ENCODE results near the gene SYPL1. TPM values are rescaled to one million over a fixed set of nuclear protein-coding genes. Genes with fewer than 3 reads are reported as not detected.
A peak's percentile ranks its signal among the peaks of the same experiment; 100 is the strongest.

The SYPL1 gene
- polyA plus RNA-seq, 6 donors from 2014 or later = 234 to 353 (median 246) TPM

DNA sequence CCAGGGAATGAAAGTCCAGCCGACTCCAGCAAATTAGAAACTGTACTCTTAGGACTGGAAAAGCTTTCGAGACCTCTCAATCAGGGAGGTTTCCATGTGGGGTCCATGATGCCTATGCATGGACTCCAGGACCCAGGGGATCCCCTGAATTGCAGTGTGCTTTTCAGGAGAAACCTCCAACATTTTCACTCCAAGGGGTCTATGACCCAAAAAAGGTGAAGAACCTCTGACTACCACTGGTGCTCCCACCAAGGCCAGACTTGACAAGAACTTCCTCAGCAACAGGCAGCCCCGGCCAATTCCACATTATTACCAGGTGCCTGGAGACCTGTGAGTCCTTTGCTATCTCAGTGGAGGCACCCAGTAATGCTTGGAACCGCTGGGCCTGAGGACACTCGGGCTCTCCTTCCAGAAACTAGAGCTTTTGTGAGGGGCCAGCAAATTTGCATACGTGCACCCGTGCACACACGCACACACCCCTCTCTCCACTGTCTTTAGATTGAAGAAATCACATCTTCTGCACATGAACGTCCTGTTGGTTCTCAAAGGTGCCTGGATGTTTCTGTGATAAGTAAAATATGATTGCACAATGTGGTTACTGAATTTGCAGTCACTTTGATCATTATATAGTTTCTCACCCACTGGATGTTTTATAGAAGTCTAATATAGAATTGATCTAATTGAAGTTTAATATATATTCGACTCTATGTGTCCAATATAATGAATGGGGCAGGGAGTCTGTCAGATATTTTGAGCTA lies 54.7 kb downstream of the SYPL1 start:
- Mint-ChIP-seq H3K27me3 (no peaks in the 10 kb centered on the region), H3K9me3 (peaks cover 0 to 6% (median 0%) of the 10 kb centered on the region in 7 donors), H3K27ac (peak overlapping the region; percentile 53 to 100 (median 98)), H3K36me3 (no peaks in the 10 kb centered on the region), H3K4me1 (peaks cover 45 to 74% (median 58%) of the 10 kb centered on the region in 3 donors), H3K4me3 (peak overlapping the region; percentile 12 to 88 (median 77))
- peak; percentile 2 to 3 for ATAC-seq (ENCODE audit: low read depth in 2 of 2)
- no peak for DNase-seq

DNA sequence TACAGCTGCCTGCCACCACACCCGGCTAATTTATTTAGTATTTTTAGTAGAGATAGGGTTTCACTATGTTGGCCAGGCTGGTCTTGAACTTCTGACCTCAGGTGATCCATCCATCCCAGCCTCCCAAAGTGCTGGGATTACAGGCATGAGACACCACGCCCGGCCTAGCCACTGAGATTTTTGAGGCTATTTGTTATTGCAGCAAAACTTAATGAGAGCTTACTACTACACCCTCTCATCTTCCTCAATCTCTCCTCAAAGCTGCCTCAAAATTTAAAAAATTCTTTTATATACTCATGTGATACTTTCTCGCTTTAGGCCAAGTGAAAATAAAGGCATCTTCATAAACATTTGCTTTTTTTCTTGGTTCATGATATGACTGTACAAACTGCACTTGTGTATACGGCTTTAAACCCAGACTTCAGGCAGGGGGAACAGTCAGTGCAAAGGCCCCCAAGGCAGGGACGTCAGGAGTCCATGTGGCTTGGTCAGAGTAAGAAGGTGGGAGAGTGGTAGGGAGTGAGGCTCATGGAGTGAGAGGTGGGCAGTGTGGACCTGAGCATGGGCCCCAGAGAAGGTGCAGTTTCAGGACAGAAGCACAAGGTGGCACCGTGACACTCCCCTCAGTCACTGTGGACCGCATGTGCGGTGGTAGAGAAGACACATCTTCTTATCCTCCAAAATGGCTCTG lies 55.5 kb downstream of the SYPL1 start:
- peak overlapping the region; percentile 12 to 84 (median 74) for H3K4me3 Mint-ChIP-seq
- H3K36me3 Mint-ChIP-seq = no peaks in the 10 kb centered on the region
- H3K9me3 Mint-ChIP-seq = peaks cover 0 to 6% (median 0%) of the 10 kb centered on the region in 7 donors
- no peaks in the 10 kb centered on the region for H3K27me3 Mint-ChIP-seq
- H3K27ac Mint-ChIP-seq = peak overlapping the region; percentile 53 to 100 (median 98)
- peak; percentile 38 to 44 for ATAC-seq (ENCODE audit: low read depth in 2 of 2)
- peak; percentile 73 for DNase-seq
- peaks cover 38 to 74% (median 51%) of the 10 kb centered on the region in 3 donors for H3K4me1 Mint-ChIP-seq

DNA sequence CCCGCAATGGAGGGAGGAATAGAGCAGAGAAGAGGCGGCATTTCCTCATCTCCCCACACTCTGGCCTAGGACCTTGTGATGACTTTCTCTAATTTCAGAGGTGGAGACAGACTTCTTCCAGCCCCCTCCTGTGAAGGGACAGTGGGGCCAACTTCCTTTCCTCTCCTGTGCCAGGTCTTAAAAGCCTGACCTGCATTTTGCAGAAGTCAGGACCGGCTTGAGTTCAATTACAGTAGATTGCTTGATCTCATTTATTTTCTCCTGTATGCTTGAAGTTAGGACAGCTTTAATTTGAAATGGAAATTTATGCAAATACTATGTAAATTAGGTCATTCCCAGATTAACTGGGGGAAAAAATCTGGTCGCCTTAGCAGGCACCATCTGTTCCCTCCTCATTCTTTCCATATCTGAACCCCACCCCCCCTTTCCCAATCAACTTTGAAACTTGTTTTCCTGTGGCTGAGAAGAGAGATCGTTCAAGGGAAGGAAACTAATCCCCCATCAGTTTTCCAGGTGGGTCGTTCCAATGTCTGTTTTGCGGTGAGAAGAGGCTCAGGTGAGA lies 57.1 kb downstream of the SYPL1 start:
- Mint-ChIP-seq H3K9me3 (no peaks in the 10 kb centered on the region), H3K27ac (peak overlapping the region in 3 of 6 donors; percentile 8 to 26 (median 21)), H3K36me3 (no peaks in the 10 kb centered on the region), H3K4me1 (peaks cover 31 to 72% (median 40%) of the 10 kb centered on the region in 3 donors), H3K27me3 (no peaks in the 10 kb centered on the region), H3K4me3 (peak overlapping the region in 1 of 8 donors; percentile 35)
- ATAC-seq (ENCODE audit: low read depth in 2 of 2) = no peak
- DNase-seq = no peak

DNA sequence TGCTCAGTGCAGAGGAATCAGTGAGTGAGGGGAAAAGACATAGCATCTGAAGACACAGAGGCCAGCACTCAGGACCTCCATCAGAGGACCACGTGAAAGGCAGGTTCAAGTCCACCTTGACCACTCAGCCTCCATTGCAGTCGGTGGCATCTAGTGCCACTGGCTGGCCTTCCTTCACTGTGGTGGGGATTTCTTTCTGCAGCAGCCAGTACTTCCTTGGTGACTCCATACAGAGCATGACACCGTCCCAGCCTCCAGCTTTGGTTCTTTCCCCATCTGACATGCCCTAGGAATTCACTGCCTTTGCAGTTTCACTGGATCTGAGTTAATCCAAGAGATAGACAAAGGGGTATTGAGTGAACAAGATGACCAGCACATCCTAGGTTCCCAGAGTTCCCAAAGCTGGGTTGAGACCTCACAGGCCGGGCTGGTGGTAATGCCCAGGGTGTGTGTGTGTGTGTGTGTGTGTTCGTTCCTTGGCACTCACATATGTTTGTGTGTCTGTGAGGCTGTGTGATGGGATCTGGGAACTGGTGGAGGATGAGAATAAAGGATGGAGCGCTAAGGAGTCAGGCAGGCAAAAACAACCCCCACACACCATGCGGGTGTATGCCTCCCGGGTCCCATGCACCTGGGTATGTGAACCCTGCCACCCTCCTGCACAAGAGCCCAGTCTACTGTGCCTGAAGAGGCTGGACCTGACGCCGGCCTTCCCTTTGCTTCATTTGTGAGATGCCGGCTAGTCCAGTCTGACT lies 57.8 kb downstream of the SYPL1 start:
- ATAC-seq (ENCODE audit: low read depth in 2 of 2) (no peak), DNase-seq (no peak)
- Mint-ChIP-seq H3K4me3 (no peak overlapping the region), H3K4me1 (peaks cover 30 to 72% (median 38%) of the 10 kb centered on the region in 3 donors), H3K36me3 (no peaks in the 10 kb centered on the region), H3K9me3 (no peaks in the 10 kb centered on the region), H3K27ac (peak overlapping the region in 3 of 6 donors; percentile 37 to 70 (median 43)), H3K27me3 (no peaks in the 10 kb centered on the region)

DNA sequence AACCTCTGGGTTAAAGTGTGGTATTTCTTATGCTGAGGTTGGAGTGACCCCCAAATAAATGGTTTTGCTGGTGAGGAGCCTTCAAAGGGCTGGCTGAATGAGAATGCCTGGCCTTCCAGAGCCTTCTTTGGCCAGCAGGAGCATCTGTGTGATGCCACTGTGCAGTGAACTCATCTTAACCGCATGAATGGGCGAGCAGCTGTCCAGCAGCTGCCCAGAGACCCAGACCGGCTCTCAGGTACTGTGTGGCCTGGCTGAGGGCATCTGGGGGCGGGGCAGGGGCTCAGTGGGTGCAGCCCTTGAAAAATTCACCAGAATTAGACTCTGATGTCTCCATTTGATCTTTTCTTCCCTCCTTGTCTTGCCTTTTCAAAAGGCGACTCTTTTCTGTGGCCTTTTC lies 59.0 kb downstream of the SYPL1 start:
- peaks cover 23 to 69% (median 30%) of the 10 kb centered on the region in 3 donors for H3K4me1 Mint-ChIP-seq
- H3K9me3 Mint-ChIP-seq = no peaks in the 10 kb centered on the region
- no peaks in the 10 kb centered on the region for H3K36me3 Mint-ChIP-seq
- H3K27ac Mint-ChIP-seq = no peak overlapping the region
- ATAC-seq (ENCODE audit: low read depth in 2 of 2) (no peak), DNase-seq (no peak)
- H3K27me3 Mint-ChIP-seq = no peaks in the 10 kb centered on the region
- H3K4me3 Mint-ChIP-seq = no peak overlapping the region

DNA sequence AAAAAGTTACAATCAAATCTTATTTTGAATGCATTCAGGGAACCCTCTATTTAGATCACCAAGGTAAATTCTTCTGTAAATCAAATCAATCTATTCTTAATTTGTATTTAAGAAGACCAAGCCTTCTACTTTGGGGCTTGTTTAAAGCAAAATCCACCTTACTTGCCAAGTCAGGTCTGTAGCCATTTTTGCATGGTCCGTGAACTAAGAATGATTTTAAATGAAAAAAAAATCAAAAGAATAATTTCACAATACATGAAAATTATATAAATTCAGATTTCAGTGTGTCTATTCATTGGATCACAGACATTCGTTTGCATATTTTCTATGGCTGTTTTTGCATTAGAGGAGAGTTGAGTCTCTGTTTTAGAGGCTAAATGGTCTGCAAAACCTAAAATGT lies 59.4 kb downstream of the SYPL1 start:
- peaks cover 19 to 64% (median 26%) of the 10 kb centered on the region in 3 donors for H3K4me1 Mint-ChIP-seq
- ATAC-seq (ENCODE audit: low read depth in 2 of 2) (no peak), DNase-seq (no peak)
- no peaks in the 10 kb centered on the region for H3K9me3 Mint-ChIP-seq
- no peaks in the 10 kb centered on the region for H3K27me3 Mint-ChIP-seq
- H3K36me3 Mint-ChIP-seq = no peaks in the 10 kb centered on the region
- H3K4me3 Mint-ChIP-seq = no peak overlapping the region
- no peak overlapping the region for H3K27ac Mint-ChIP-seq

DNA sequence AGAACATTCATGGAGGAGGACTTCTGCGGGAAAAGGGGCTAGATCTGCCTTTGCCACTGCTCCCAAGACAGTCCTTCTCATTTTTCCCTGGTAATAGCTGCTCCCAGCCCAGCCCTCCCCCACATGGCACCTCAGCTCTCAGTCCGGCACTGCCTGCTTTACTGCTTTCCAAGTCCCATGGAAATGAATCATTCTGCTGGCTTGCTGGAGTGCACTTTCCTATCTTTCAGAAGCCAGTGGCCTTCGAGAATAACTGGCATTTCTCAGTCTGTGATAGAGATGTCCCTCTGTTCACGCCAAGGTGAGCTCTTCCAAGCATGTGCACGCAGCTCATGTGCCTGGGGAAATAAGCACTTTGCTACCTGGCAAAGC lies 61.4 kb downstream of the SYPL1 start:
- peak overlapping the region in 2 of 6 donors; percentile 33 to 68 for H3K27ac Mint-ChIP-seq

DNA sequence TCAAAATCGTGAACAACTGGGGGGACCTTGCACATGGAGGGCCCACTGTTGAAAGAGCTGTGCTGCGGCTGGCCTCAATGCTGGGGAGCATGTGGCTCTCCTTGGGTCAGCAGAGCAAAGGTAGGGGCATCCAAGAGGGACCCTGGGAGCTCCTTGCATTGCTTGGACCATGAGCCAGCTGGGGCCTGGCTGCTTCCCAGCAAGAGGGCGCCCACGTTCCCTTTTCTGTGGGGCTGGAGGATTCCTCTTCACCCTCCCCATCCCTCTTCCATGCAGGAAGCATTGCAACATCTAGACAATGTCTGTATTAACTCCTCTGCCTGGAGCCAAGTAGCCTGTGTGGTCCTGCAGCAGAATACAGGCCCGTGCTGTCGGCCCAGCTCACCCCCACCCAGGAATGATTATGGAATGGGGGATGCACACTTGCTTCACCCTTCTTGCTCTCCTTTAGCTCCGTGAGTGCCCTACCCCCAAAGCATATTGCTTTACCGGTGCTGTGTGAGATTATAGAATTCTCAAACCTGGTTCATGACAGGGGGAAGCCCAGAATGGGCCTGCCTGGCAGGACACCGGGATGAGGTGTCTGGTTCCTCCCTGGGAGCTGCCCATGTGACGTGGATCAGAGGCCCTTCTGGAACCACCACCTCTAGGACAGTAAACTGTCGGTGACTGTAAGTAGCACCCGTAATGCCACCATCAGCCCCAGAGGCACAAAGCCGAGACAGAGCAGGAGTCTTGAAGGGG lies 61.9 kb downstream of the SYPL1 start:
- no peak for DNase-seq
- H3K4me3 Mint-ChIP-seq = no peak overlapping the region
- peak overlapping the region in 4 of 6 donors; percentile 12 to 82 (median 56) for H3K27ac Mint-ChIP-seq
- no peak for ATAC-seq (ENCODE audit: low read depth in 2 of 2)
- no peaks in the 10 kb centered on the region for H3K27me3 Mint-ChIP-seq
- H3K9me3 Mint-ChIP-seq = no peaks in the 10 kb centered on the region
- H3K36me3 Mint-ChIP-seq = no peaks in the 10 kb centered on the region
- H3K4me1 Mint-ChIP-seq = peaks cover 13 to 51% (median 14%) of the 10 kb centered on the region in 3 donors

More for the DNA sequence above, 61.4 kb downstream of the SYPL1 start:
- Mint-ChIP-seq H3K9me3 (no peaks in the 10 kb centered on the region), H3K36me3 (no peaks in the 10 kb centered on the region), H3K4me1 (peaks cover 13 to 52% (median 14%) of the 10 kb centered on the region in 3 donors), H3K27me3 (no peaks in the 10 kb centered on the region), H3K4me3 (peak overlapping the region in 1 of 8 donors; percentile 61)
- ATAC-seq (ENCODE audit: low read depth in 2 of 2) (no peak), DNase-seq (no peak)

DNA sequence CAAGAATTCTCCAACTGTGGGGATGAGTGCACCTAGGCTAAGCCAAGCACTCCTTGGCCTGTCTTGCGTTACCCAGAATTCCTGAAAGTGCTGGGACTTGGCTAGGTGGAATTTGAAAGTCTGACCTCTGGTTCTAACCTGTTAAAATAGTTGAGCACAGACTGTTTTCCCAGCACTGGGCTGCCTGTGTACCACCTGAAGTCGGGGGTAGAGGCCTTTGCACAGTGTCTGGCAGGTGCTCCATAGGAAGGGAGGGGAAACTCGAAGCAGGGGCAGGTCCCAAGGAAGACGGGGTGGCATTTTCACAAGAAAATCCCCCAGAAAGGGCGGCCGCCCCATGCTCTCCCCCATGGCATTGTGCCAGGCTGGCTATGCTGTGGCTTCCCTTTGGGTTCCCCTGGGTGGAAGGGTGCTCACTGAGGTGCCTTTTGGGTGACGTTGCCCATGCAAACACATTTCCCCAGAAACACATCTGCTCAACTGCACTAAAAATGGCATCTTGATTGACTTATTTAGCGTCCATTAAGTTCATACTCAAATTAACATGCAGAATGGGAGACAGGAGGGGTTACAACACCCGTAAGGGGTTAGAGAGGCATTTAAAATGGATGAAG lies 62.9 kb downstream of the SYPL1 start:
- H3K36me3 Mint-ChIP-seq = no peaks in the 10 kb centered on the region
- peaks cover 13 to 46% (median 14%) of the 10 kb centered on the region in 3 donors for H3K4me1 Mint-ChIP-seq
- H3K4me3 Mint-ChIP-seq = peak overlapping the region in 5 of 8 donors; percentile 18 to 68 (median 38)
- ATAC-seq (ENCODE audit: low read depth in 2 of 2) (peak; percentile 95 to 97), DNase-seq (peak; percentile 63)
- no peaks in the 10 kb centered on the region for H3K9me3 Mint-ChIP-seq
- H3K27me3 Mint-ChIP-seq = no peaks in the 10 kb centered on the region
- H3K27ac Mint-ChIP-seq = peak overlapping the region in 4 of 6 donors; percentile 12 to 82 (median 78)

DNA sequence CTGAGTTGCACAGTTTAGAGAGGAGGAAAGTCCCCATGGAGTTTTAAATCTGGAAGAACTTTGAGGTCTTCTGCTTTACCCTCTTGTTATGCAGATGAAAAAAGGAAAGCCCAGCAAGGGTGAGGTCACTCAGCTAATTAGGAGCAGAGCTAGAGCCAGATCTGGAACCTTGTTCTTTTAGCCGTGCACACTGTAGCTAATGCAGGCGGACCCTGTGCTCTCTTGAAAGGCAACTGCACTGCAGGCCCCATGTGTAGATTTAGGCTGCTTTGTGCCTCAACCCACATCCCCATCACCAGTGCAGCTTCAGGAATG lies 63.4 kb downstream of the SYPL1 start:
- Mint-ChIP-seq H3K36me3 (no peaks in the 10 kb centered on the region), H3K4me1 (peaks cover 11 to 43% (median 14%) of the 10 kb centered on the region in 3 donors), H3K9me3 (no peaks in the 10 kb centered on the region), H3K4me3 (no peak overlapping the region), H3K27me3 (no peaks in the 10 kb centered on the region), H3K27ac (peak overlapping the region in 1 of 6 donors; percentile 27)
- ATAC-seq (ENCODE audit: low read depth in 2 of 2) (no peak), DNase-seq (no peak)

DNA sequence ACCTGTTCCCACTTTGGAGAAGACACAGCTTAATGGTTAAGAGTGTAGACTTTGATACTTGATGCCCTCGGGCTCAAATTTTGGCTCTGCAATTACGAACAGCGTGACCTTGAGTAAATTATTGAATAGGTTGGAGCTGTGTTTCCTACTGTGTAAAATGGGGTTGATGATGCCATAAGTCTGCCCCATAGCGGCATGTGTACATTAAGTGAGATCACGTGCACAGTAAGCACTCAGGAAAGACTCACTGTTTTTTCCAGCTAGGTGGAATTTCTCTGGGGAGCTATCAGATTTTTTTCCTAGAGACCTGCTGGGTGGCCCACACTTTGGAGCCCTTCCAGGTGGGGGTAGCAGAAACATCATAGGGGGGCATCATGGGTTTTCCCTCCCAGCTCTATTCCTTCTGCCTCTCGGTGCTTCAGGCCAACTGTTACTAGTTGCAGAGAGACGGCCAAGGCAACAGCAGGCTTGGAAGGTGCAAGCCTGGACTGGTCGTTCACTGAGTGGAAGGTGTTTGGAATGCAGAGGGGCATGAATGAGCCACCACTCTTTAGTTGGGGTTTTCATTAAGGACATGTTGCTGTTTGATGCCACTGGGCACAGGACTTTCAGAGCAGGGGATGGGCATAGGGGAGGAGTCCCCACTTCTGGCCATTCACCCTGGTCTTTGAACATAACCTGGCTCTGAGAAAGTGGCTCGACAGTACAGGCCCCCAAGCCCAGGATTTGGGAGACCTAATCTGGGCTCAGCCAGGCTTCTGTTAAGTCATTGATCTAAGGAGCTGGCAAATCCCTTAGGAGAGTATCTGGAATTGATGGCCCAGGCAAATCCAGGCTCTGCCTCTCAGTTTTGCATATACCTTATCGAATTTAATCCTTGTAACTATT lies 64.0 kb downstream of the SYPL1 start:
- no peaks in the 10 kb centered on the region for H3K9me3 Mint-ChIP-seq

More for the DNA sequence above, 64.0 kb downstream of the SYPL1 start:
- ATAC-seq (ENCODE audit: low read depth in 2 of 2) (no peak), DNase-seq (no peak)
- no peaks in the 10 kb centered on the region for H3K27me3 Mint-ChIP-seq
- peaks cover 8 to 39% (median 15%) of the 10 kb centered on the region in 3 donors for H3K4me1 Mint-ChIP-seq
- no peaks in the 10 kb centered on the region for H3K36me3 Mint-ChIP-seq
- H3K27ac Mint-ChIP-seq = peak overlapping the region in 1 of 6 donors; percentile 44
- H3K4me3 Mint-ChIP-seq = no peak overlapping the region
